K562 (cell line): ENCODE measurements around the gene EFCAB12. TPM values are rescaled to one million over a fixed set of nuclear protein-coding genes. Genes with fewer than 3 reads are reported as not detected.

Experiments used
- CCNT2 ChIP-seq: IDR thresholded peaks from 2 replicates; pipeline ENCODE4 v1.6.1; 2011; ENCODE audit warnings: borderline replicate concordance, low read depth, mild to moderate bottlenecking, moderate library complexity, mixed read lengths, low read length; ENCODE audit not compliant: insufficient read length; ENCODE audit errors: extremely low read depth
- DACH1 ChIP-seq: fragments of 450-650 bp; IDR thresholded peaks from 2 replicates; pipeline ENCODE4 v1.6.1; 2018; ENCODE audit not compliant: partially characterized antibody
- GABPA ChIP-seq: fragments of 200-800 bp; sonication (Bioruptor generic); conservative IDR thresholded peaks from 2 replicates; pipeline ENCODE4 v1.6.1; 2016; ENCODE audit warnings: low read depth, missing genetic modification characterization, missing compliant biosample characterization
- HMGN3 ChIP-seq: IDR thresholded peaks from 2 replicates; pipeline ENCODE4 v1.6.1; 2011; ENCODE audit warnings: borderline replicate concordance, low read depth, mild to moderate bottlenecking, mixed read lengths, low read length; ENCODE audit not compliant: insufficient read length; ENCODE audit errors: extremely low read depth
- MAFK ChIP-seq: IDR thresholded peaks from 2 replicates; pipeline ENCODE4 v1.6.1; 2011; ENCODE audit warnings: low read length, improper control_type of control experiment
- MNT ChIP-seq, 2 experiments: fragments of 450-650 bp; conservative IDR thresholded peaks; 2 replicates each; pipeline ENCODE4 v1.6.1; 2017; ENCODE audit warnings: mild to moderate bottlenecking in 2 of 2, moderate library complexity in 2 of 2
- NR1H2 ChIP-seq: sonication (generic); formaldehyde crosslinking; IDR thresholded peaks from 2 replicates; pipeline ENCODE4 v1.4.0; 2020; ENCODE audit warnings: mild to moderate bottlenecking, missing genetic modification reagents
- RBFOX2 ChIP-seq: fragments of 200-400 bp; formaldehyde crosslinking; IDR thresholded peaks from 2 replicates; pipeline ENCODE4 v1.6.1; 2017; ENCODE audit warnings: low read depth, mild to moderate bottlenecking, low read length, moderate library complexity
- RFX7 ChIP-seq: fragments of 250-450 bp; sonication (Bioruptor Pico); IDR thresholded peaks from 2 replicates; pipeline ENCODE4 v1.5.1; 2021; ENCODE audit warnings: mild to moderate bottlenecking
- SPI1 ChIP-seq: IDR thresholded peaks from 2 replicates; pipeline ENCODE4 v1.6.1; 2011; ENCODE audit warnings: low read depth, low read length, control low read depth, borderline replicate concordance
- TEAD4 ChIP-seq, 2 experiments: sonication (generic) in 1 of 2; formaldehyde crosslinking in 1 of 2; IDR thresholded peaks; 2 replicates each; pipeline versions ENCODE4 v1.6.1 to v1.8.0; 2012 to 2022; ENCODE audit warnings: borderline replicate concordance in 1 of 2, inconsistent platforms in 1 of 2, low read length in 1 of 2, mild to moderate bottlenecking in 1 of 2, missing genetic modification reagents in 1 of 2
- ZNF785 ChIP-seq: fragments of 250-450 bp; sonication (Bioruptor Pico); IDR thresholded peaks from 2 replicates; pipeline ENCODE4 v1.4.0; 2020; ENCODE audit warnings: mild to moderate bottlenecking
- polyA plus RNA-seq, 8 experiments: library from polyadenylated mRNA; depleted of rRNA in 4 of 8; stranded (reverse) in 5 of 8; unstranded in 3 of 8; fragments of >200 nt; fragmentation: Nextera tagmentation in 2 of 8; fragmentation: Illumina TruSeq in 1 of 8; extraction: Ambion mirVana in 2 of 8; extraction: Trizol in 1 of 8; gene quantifications; 2 replicates each; pipeline versions ENCODE4 v1.2.1 to v1.2.3, GENCODE V29; 2011 to 2014; ENCODE audit warnings: inconsistent platforms in 1 of 8, missing spikeins in 1 of 8
- total RNA-seq, 7 experiments: library from RNA; depleted of rRNA in 6 of 7; stranded (reverse); fragments of >200 nt in 6 of 7; fragmentation: Illumina TruSeq in 2 of 7; extraction: Trizol in 2 of 7; gene quantifications; 2 replicates each; pipeline versions ENCODE4 v1.2.1 to v1.2.3, GENCODE V29; 2011 to 2021; ENCODE audit warnings: low replicate concordance in 1 of 7
- TF ChIP-seq, protein P1 (sequence below): fragments of 250-450 bp; sonication (Bioruptor Pico); IDR thresholded peaks from 2 replicates; pipeline ENCODE4 v1.5.0; 2022; ENCODE audit warnings: mild to moderate bottlenecking
- TF ChIP-seq, protein P2 (sequence below): fragments of 450-650 bp; IDR thresholded peaks from 2 replicates; pipeline ENCODE4 v1.6.1; 2016; ENCODE audit warnings: low read depth

Gene EFCAB12
- total and polyA plus RNA-seq, 9 of the 15 experiments (the other 6 are each of a cell fraction or from before 2014, with no cell fraction given), result 0.08 to 0.95 (median 0.56) TPM; not detected in 1

DNA sequence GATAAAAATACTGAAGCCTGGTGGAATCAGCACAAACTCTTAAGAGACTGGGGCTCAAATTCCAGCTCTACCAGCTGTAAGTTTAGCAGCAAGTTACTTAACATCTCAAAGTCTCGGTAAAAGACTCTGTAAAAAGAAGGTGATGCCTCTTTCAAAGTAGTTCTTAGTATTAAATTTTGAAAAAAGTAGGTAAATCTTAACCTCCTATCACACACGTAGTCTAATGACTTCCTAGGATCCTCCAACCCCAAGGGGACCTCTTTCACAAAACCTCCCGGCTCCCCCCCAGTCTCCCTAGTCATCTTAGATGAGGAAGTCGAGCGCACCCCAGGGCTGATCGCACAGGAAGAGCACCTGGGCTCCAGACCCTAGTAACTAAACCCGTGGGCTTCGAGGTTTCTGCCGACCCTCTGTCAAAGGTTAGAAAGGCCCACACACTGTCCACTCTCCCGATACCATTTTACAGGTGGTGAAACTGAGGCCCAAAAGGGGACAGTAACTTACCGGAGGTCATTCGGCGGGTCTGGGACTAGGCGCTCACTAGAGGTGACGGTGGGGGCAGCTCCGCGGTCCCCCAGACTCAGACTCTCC, 10.9 kb upstream of the EFCAB12 start (continued):
- TF ChIP-seq NR1H2 (CRISPR knock-in tag) (no peak), SPI1 (peak; percentile 83), TEAD4 (IDR thresholded peaks at IDR 0.05; ENCODE audit: low read length) (no peak), TEAD4 (CRISPR knock-in tag; IDR thresholded peaks at IDR 0.05; ENCODE audit: borderline replicate concordance) (no peak), DACH1 (no peak), RBFOX2 (no peak), CCNT2 (no peak), ZNF785 (CRISPR knock-in tag) (no peak), RFX7 (no peak), HMGN3 (no peak), GABPA (tag) (no peak), MNT (conservative IDR thresholded peaks at IDR 0.05) (no peak), MAFK (no peak)
- TF ChIP-seq, protein P1, sequence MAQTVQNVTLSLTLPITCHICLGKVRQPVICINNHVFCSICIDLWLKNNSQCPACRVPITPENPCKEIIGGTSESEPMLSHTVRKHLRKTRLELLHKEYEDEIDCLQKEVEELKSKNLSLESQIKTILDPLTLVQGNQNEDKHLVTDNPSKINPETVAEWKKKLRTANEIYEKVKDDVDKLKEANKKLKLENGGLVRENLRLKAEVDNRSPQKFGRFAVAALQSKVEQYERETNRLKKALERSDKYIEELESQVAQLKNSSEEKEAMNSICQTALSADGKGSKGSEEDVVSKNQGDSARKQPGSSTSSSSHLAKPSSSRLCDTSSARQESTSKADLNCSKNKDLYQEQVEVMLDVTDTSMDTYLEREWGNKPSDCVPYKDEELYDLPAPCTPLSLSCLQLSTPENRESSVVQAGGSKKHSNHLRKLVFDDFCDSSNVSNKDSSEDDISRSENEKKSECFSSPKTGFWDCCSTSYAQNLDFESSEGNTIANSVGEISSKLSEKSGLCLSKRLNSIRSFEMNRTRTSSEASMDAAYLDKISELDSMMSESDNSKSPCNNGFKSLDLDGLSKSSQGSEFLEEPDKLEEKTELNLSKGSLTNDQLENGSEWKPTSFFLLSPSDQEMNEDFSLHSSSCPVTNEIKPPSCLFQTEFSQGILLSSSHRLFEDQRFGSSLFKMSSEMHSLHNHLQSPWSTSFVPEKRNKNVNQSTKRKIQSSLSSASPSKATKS, result no peak
- TF ChIP-seq, protein P2, sequence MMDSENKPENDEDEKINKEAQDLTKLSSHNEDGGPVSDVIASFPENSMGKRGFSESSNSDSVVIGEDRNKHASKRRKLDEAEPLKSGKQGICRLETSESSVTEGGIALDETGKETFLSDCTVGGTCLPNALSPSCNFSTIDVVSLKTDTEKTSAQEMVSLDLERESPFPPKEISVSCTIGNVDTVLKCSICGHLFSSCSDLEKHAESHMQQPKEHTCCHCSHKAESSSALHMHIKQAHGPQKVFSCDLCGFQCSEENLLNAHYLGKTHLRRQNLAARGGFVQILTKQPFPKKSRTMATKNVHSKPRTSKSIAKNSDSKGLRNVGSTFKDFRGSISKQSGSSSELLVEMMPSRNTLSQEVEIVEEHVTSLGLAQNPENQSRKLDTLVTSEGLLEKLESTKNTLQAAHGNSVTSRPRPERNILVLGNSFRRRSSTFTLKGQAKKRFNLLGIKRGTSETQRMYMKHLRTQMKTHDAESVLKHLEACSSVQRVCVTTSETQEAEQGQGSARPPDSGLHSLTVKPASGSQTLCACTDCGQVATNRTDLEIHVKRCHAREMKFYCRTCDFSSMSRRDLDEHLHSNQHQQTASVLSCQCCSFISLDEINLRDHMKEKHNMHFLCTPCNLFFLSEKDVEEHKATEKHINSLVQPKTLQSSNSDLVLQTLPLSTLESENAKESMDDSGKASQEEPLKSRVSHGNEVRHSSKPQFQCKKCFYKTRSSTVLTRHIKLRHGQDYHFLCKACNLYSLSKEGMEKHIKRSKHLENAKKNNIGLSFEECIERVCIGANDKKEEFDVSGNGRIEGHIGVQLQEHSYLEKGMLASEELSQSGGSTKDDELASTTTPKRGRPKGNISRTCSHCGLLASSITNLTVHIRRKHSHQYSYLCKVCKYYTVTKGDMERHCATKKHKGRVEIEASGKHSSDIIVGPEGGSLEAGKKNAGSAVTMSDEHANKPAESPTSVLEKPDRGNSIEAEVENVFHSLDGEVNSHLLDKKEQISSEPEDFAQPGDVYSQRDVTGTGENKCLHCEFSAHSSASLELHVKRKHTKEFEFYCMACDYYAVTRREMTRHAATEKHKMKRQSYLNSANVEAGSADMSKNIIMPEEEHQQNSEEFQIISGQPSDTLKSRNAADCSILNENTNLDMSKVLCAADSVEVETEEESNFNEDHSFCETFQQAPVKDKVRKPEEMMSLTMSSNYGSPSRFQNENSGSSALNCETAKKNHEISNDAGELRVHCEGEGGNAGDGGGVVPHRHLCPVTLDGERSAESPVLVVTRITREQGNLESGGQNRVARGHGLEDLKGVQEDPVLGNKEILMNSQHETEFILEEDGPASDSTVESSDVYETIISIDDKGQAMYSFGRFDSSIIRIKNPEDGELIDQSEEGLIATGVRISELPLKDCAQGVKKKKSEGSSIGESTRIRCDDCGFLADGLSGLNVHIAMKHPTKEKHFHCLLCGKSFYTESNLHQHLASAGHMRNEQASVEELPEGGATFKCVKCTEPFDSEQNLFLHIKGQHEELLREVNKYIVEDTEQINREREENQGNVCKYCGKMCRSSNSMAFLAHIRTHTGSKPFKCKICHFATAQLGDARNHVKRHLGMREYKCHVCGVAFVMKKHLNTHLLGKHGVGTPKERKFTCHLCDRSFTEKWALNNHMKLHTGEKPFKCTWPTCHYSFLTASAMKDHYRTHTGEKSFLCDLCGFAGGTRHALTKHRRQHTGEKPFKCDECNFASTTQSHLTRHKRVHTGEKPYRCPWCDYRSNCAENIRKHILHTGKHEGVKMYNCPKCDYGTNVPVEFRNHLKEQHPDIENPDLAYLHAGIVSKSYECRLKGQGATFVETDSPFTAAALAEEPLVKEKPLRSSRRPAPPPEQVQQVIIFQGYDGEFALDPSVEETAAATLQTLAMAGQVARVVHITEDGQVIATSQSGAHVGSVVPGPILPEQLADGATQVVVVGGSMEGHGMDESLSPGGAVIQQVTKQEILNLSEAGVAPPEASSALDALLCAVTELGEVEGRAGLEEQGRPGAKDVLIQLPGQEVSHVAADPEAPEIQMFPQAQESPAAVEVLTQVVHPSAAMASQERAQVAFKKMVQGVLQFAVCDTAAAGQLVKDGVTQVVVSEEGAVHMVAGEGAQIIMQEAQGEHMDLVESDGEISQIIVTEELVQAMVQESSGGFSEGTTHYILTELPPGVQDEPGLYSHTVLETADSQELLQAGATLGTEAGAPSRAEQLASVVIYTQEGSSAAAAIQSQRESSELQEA, result no peak
